Bronchial epithelial cell (primary cell): Measurements from ENCODE around the gene BCL2L1. TPM values are rescaled to one million over a fixed set of nuclear protein-coding genes. Genes with fewer than 3 reads are reported as not detected.

ENCODE experiments used
- DNase-seq: peaks from one replicate; pipeline ENCODE4 v3.0.0-alpha.2; 2010; ENCODE audit warnings: low read depth
- FAIRE-seq: peaks from 2 replicates; lab custom pipeline; 2011; peaks lifted over from hg19 to GRCh38; lab: Jason Lieb, UNC
- H3K27me3 ChIP-seq: 2 replicates; pipeline ENCODE4 v1.5.1; 2011; ENCODE audit warnings: low read length; ENCODE audit not compliant: control insufficient read depth, insufficient read depth
- H3K36me3 ChIP-seq: 2 replicates; pipeline ENCODE4 v1.5.1; 2011; ENCODE audit warnings: low read length; ENCODE audit not compliant: control insufficient read depth, insufficient read depth
- H3K4me3 ChIP-seq: 2 replicates; pipeline ENCODE4 v1.5.1; 2011; ENCODE audit warnings: mild to moderate bottlenecking, low read depth, low read length, control low read depth
- CTCF ChIP-seq: IDR thresholded peaks from 2 replicates; pipeline ENCODE4 v1.5.1; 2011; ENCODE audit warnings: mild to moderate bottlenecking, moderate library complexity, low read length, control low read depth, inconsistent platforms; ENCODE audit not compliant: insufficient read depth, severe bottlenecking
- total RNA-seq: library from RNA; depleted of rRNA; stranded (reverse); fragments of >200 nt; gene quantifications from 2 replicates; pipeline ENCODE4 v1.2.1, GENCODE V29; 2014

Gene BCL2L1
- total RNA-seq, 1 donor from 2014 or later, result 93.5 TPM

- H3K36me3 ChIP-seq, result peaks cover 14% of the 10 kb centered on the region
- no peaks in the 10 kb centered on the region for H3K27me3 ChIP-seq
- FAIRE-seq, result no peak
- H3K4me3 ChIP-seq, result no peak overlapping the region
- TF ChIP-seq CTCF, result no peak
- no peak for DNase-seq
Observed at GRCh38 chr20:31663524-31663837, 59.2 kb downstream of the BCL2L1 start.

- no peaks in the 10 kb centered on the region for H3K27me3 ChIP-seq
- FAIRE-seq (no peak), DNase-seq (no peak)
- peaks cover 14% of the 10 kb centered on the region for H3K36me3 ChIP-seq
- H3K4me3 ChIP-seq, result no peak overlapping the region
- TF ChIP-seq CTCF, result no peak
Observed at GRCh38 chr20:31662372-31662854, 60.3 kb downstream of the BCL2L1 start.

GRCh38 chr20:31661625-31662371 lies 60.9 kb downstream of the BCL2L1 start:
- DNase-seq (peak; percentile 46), FAIRE-seq (no peak)
- Histone ChIP-seq H3K4me3 (peak overlapping the region; percentile 23), H3K27me3 (no peaks in the 10 kb centered on the region), H3K36me3 (peaks cover 14% of the 10 kb centered on the region)
- peak; percentile 75 for TF ChIP-seq CTCF

GRCh38 chr20:31654534-31654933 lies 68.1 kb downstream of the BCL2L1 start:
- TF ChIP-seq CTCF, result no peak
- no peaks in the 10 kb centered on the region for H3K36me3 ChIP-seq
- FAIRE-seq (no peak), DNase-seq (no peak)
- H3K27me3 ChIP-seq, result no peaks in the 10 kb centered on the region
- H3K4me3 ChIP-seq, result no peak overlapping the region

GRCh38 chr20:31653561-31653960 lies 69.1 kb downstream of the BCL2L1 start:
- no peak overlapping the region for H3K4me3 ChIP-seq
- FAIRE-seq, result no peak
- H3K36me3 ChIP-seq, result no peaks in the 10 kb centered on the region
- TF ChIP-seq CTCF, result no peak
- no peaks in the 10 kb centered on the region for H3K27me3 ChIP-seq
- no peak for DNase-seq
